ENCODE measurements around the gene SCN10A.

DNA sequence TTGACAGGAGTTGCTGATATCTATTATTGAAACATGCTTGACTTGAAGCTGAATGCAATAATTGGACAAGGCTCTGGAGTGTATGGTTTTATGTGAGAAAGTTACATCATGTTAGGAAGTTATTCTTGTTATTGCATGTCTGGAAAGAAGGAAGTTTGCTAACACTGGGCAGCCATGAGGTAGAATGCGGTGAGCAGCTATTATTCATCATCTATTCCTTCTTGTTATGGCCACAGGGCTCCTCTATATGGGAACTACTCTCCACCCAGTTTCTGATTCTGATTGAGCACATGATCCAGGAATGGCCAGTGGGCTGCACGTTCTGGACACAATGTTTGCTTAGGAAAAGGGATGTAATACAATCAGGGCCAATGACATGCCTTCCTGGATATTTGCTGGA, 128.7 kb downstream of the SCN10A start:
- TF ChIP-seq, protein P1, sequence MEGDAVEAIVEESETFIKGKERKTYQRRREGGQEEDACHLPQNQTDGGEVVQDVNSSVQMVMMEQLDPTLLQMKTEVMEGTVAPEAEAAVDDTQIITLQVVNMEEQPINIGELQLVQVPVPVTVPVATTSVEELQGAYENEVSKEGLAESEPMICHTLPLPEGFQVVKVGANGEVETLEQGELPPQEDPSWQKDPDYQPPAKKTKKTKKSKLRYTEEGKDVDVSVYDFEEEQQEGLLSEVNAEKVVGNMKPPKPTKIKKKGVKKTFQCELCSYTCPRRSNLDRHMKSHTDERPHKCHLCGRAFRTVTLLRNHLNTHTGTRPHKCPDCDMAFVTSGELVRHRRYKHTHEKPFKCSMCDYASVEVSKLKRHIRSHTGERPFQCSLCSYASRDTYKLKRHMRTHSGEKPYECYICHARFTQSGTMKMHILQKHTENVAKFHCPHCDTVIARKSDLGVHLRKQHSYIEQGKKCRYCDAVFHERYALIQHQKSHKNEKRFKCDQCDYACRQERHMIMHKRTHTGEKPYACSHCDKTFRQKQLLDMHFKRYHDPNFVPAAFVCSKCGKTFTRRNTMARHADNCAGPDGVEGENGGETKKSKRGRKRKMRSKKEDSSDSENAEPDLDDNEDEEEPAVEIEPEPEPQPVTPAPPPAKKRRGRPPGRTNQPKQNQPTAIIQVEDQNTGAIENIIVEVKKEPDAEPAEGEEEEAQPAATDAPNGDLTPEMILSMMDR (IDR thresholded peaks at IDR 0.05): no peak
- TF ChIP-seq POLR2A (IDR thresholded peaks at IDR 0.05) (no peak), EP300 (IDR thresholded peaks at IDR 0.05) (no peak)

Data from ovary (tissue), 3 donors.